ENCODE data around the gene PRR15.

PRR15 gene

DNA sequence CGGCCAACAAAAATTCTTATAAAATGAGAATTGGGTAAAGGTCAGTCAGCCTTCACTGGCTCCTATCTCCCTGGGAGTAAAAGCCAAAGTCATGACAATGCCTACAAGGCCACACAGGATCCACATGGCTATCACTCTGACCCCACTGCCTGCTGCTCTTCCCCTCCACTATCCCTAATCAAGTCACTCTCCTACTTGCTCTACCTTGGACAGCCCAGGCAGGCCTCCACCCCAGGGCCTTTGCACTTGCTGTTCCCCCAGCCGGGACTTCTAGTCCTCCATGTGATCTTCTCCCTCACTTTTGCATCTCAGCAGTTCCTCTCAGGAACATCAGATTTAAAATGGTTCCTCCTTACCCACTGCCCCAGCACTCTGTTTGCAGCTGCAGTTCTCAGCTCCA, 50.6 kb downstream of the PRR15 start:
- H2BK12ac ChIP-seq (ENCODE audit: low read length) = no peak overlapping the region
- no peak overlapping the region for H3K4ac ChIP-seq (ENCODE audit: low read length)
- H3K4me2 ChIP-seq (ENCODE audit: insufficient read depth, low read length, poor library complexity, severe bottlenecking) = no peak overlapping the region
- H3K9me3 ChIP-seq (replicated peaks in 1 of 2; ENCODE audit: control insufficient read depth in 2 of 2, insufficient read depth in 1 of 2, low read depth in 1 of 2, low read length in 2 of 2) = peaks cover 2 to 8% of the 10 kb centered on the region in 2 donors
- H3K14ac ChIP-seq (ENCODE audit: low read length) = no peak overlapping the region
- H2BK15ac ChIP-seq (ENCODE audit: low read length) = no peak overlapping the region
- H2BK120ac ChIP-seq (ENCODE audit: low read depth, low read length) = no peak overlapping the region
- no peak for DNase-seq (ENCODE audit: low spot score)
- no peak overlapping the region for H4K8ac ChIP-seq (ENCODE audit: low read depth, low read length)
- H2AFZ ChIP-seq (ENCODE audit: low read length) = no peak overlapping the region
- H4K91ac ChIP-seq (ENCODE audit: low read depth, low read length, poor library complexity) = no peak overlapping the region
- H3K23ac ChIP-seq (ENCODE audit: low read depth, low read length, poor library complexity) = no peak overlapping the region
- H3K9ac ChIP-seq (ENCODE audit: low read depth, low read length, poor library complexity) = no peak overlapping the region
- H3K18ac ChIP-seq (ENCODE audit: low read length) = no peak overlapping the region
- H3K4me1 ChIP-seq (ENCODE audit: control insufficient read depth in 2 of 2, insufficient read depth in 1 of 2, low read depth in 1 of 2, low read length in 2 of 2) = peaks cover 0 to 2% of the 10 kb centered on the region in 2 donors
- H2AK5ac ChIP-seq (ENCODE audit: low read depth, low read length) = no peak overlapping the region
- H3K27ac ChIP-seq (replicated peaks; ENCODE audit: low read length) = no peak overlapping the region
- no peaks in the 10 kb centered on the region for H3K36me3 ChIP-seq (replicated peaks in 1 of 2; ENCODE audit: control insufficient read depth in 2 of 2, insufficient read depth in 2 of 2, low read length in 2 of 2)
- no peak overlapping the region for H3K4me3 ChIP-seq (ENCODE audit: low read length in 2 of 2)
- no peaks in the 10 kb centered on the region for H3K27me3 ChIP-seq (ENCODE audit: control insufficient read depth in 3 of 3, insufficient read depth in 3 of 3, low read depth in 1 of 3, low read length in 3 of 3)
- H3K79me1 ChIP-seq (ENCODE audit: low read depth, low read length) = no peaks in the 10 kb centered on the region
- H2BK5ac ChIP-seq (ENCODE audit: low read length) = no peak overlapping the region
- WGBS, 2 donors (ENCODE audit: extremely low coverage in 2 of 2, insufficient read length in 2 of 2, insufficient replicate concordance in 1 of 2) = no CpG with 5 or more reads among the region's 2 CpGs
